Hypothalamus (tissue), 51 donors: ENCODE data around the gene USP7.
"Not testable (repeated sequence)": the region's sequence is repeated elsewhere in the genome, so short reads cannot be mapped to it uniquely, and the experiment has no call there.

Experiments used
- DNase-seq, 51 donors: peaks; one replicate each; lab custom pipeline; 2025; lab: John Stamatoyannopoulos, UW

The USP7 gene

GRCh38 chr16:8886593-8887430, 76.9 kb downstream of the USP7 start:
- DNase-seq, result no peak

- DNase-seq, result no peak
Observed at GRCh38 chr16:8885674-8886592, 77.8 kb downstream of the USP7 start.

- DNase-seq, result no peak
Observed at GRCh38 chr16:8882725-8883377, 80.9 kb downstream of the USP7 start.

- no peak for DNase-seq
Observed at GRCh38 chr16:8882041-8882617, 81.6 kb downstream of the USP7 start, which contains the start of gene LITAFD. Gene LITAFD, plus strand, starts transcription at chr16:8882351. Its CDS starts 2,005 bp downstream, at chr16:8884356.

GRCh38 chr16:8880839-8881510, 82.7 kb downstream of the USP7 start:
- no peak for DNase-seq

GRCh38 chr16:8878523-8878911, 85.2 kb downstream of the USP7 start:
- DNase-seq, result no peak

- no peak for DNase-seq
Observed at GRCh38 chr16:8877894-8878522, 85.7 kb downstream of the USP7 start.

GRCh38 chr16:8875317-8875716, 88.4 kb downstream of the USP7 start:
- not testable (repeated sequence) for DNase-seq

GRCh38 chr16:8874388-8874787, 89.3 kb downstream of the USP7 start:
- no peak for DNase-seq

GRCh38 chr16:8873866-8874195, 89.9 kb downstream of the USP7 start:
- not testable (repeated sequence) for DNase-seq

- no peak for DNase-seq
Observed at GRCh38 chr16:8872967-8873865, 90.5 kb downstream of the USP7 start.

GRCh38 chr16:8872071-8872470, 91.6 kb downstream of the USP7 start:
- DNase-seq, result no peak

GRCh38 chr16:8869988-8870241, 93.8 kb downstream of the USP7 start:
- DNase-seq, result not testable (repeated sequence)

GRCh38 chr16:8869212-8869987, 94.3 kb downstream of the USP7 start:
- DNase-seq, result no peak

- peak in 50 of 51 donors; percentile 27 to 94 (median 82) for DNase-seq
Observed at GRCh38 chr16:8868416-8869211, 95.1 kb downstream of the USP7 start, which contains the start of gene CARHSP1. Gene CARHSP1, minus strand, starts transcription at chr16:8869006. Its CDS starts 9,678 bp downstream, at chr16:8859328.

GRCh38 chr16:8867932-8868415, 95.7 kb downstream of the USP7 start:
- DNase-seq, result no peak
